Measurements from ENCODE around the gene CEP164.

GRCh38 chr11:117299351-117300282 is 28.0 kb upstream of the CEP164 start:
- TF ChIP-seq TAF1 (IDR thresholded peaks at IDR 0.05; ENCODE audit: borderline replicate concordance, insufficient read depth, low read length) (no peak), SIN3A (IDR thresholded peaks at IDR 0.05; ENCODE audit: borderline replicate concordance, insufficient read depth, low read length) (no peak)
